Loucy (cell line): Measurements from ENCODE around the gene NLRP6.
A peak's percentile ranks its signal among the peaks of the same experiment; 100 is the strongest.

Source experiments
- H2AFZ ChIP-seq: fragments of 200-600 bp; sonication (generic); 2 replicates; pipeline ENCODE4 v1.6.0; 2016; ENCODE audit warnings: antibody characterized with exemption, mild to moderate bottlenecking, low read length, moderate library complexity
- H3F3A ChIP-seq: fragments of 200-600 bp; 2 replicates; pipeline ENCODE4 v1.6.0; 2016; ENCODE audit warnings: antibody characterized with exemption, low read depth, mild to moderate bottlenecking
- H3K27me3 ChIP-seq: fragments of 200-600 bp; sonication (generic); 2 replicates; pipeline ENCODE4 v1.6.1; 2014; ENCODE audit warnings: low read length, mild to moderate bottlenecking; ENCODE audit not compliant: insufficient read depth, poor library complexity, severe bottlenecking
- H3K36me3 ChIP-seq: fragments of 200-600 bp; sonication (generic); 2 replicates; pipeline ENCODE4 v1.6.1; 2016; ENCODE audit warnings: low read length; ENCODE audit not compliant: insufficient read depth
- H3K4me1 ChIP-seq: fragments of 200-600 bp; sonication (generic); 2 replicates; pipeline ENCODE4 v1.5.1; 2014; ENCODE audit warnings: low read length, mild to moderate bottlenecking; ENCODE audit not compliant: insufficient read depth, poor library complexity, severe bottlenecking
- H3K4me2 ChIP-seq: fragments of 200-600 bp; sonication (generic); 2 replicates; pipeline ENCODE4 v1.6.0; 2014; ENCODE audit warnings: antibody characterized with exemption, low read length, low read depth, mild to moderate bottlenecking; ENCODE audit not compliant: poor library complexity, severe bottlenecking
- H3K4me3 ChIP-seq: fragments of 200-600 bp; sonication (generic); 2 replicates; pipeline ENCODE4 v1.5.1; 2014; ENCODE audit warnings: low read length, mild to moderate bottlenecking, mixed read lengths; ENCODE audit not compliant: poor library complexity, severe bottlenecking
- H3K79me2 ChIP-seq: fragments of 200-600 bp; sonication (generic); 2 replicates; pipeline ENCODE4 v1.6.1; 2014; ENCODE audit warnings: low read length; ENCODE audit not compliant: insufficient read depth
- H3K9ac ChIP-seq: fragments of 200-600 bp; sonication (generic); 2 replicates; pipeline ENCODE4 v1.6.0; 2014; ENCODE audit warnings: mild to moderate bottlenecking, low read depth, low read length, moderate library complexity; ENCODE audit not compliant: poor library complexity, severe bottlenecking
- H3K9me2 ChIP-seq: fragments of 200-600 bp; sonication (generic); replicated peaks from 2 replicates; pipeline ENCODE4 v1.6.1; 2016; ENCODE audit warnings: low read depth, low read length, mixed read lengths
- H3K9me3 ChIP-seq: fragments of 200-600 bp; sonication (generic); 2 replicates; pipeline ENCODE4 v1.6.1; 2014; ENCODE audit warnings: mild to moderate bottlenecking, antibody characterized with exemption, low read length, low read depth; ENCODE audit not compliant: insufficient read depth
- H4K20me1 ChIP-seq: fragments of 200-600 bp; sonication (generic); 2 replicates; pipeline ENCODE4 v1.6.0; 2014; ENCODE audit warnings: antibody characterized with exemption, low read length, mild to moderate bottlenecking; ENCODE audit not compliant: insufficient read depth, poor library complexity, severe bottlenecking
- EZH2phosphoT487 ChIP-seq: fragments of 200-600 bp; IDR thresholded peaks from 2 replicates; pipeline ENCODE4 v1.6.1; 2018; ENCODE audit warnings: antibody characterized with exemption, mild to moderate bottlenecking, moderate library complexity, borderline replicate concordance
- TF ChIP-seq, protein P1 (sequence below): fragments of 200-600 bp; sonication (generic); conservative IDR thresholded peaks from 2 replicates; pipeline ENCODE4 v1.5.1; 2014; ENCODE audit warnings: mild to moderate bottlenecking, antibody characterized with exemption, low read length

Gene NLRP6

DNA sequence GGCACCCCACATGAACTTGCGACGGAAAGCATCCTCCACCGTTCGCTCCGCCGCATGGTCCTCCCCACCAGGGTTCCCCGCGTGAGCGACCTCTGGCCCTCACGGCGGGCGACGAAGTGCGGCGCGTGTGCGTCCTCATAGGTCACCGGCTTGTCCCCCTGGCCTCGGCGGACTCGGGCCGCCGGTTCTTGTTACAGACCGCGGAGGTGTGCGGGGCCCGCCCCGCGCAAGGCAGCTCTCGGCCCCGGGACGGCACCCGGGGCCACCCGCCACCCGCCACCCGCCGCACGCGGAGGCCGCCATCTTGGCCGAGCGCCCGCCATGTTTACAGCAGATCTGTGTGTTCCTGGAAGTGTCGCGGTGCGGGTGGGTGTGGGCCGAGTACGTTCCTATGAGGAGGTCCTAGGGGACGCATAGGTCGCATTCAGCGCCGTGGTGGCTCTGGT lies 25.9 kb downstream of the NLRP6 start:
- TF ChIP-seq, protein P1, sequence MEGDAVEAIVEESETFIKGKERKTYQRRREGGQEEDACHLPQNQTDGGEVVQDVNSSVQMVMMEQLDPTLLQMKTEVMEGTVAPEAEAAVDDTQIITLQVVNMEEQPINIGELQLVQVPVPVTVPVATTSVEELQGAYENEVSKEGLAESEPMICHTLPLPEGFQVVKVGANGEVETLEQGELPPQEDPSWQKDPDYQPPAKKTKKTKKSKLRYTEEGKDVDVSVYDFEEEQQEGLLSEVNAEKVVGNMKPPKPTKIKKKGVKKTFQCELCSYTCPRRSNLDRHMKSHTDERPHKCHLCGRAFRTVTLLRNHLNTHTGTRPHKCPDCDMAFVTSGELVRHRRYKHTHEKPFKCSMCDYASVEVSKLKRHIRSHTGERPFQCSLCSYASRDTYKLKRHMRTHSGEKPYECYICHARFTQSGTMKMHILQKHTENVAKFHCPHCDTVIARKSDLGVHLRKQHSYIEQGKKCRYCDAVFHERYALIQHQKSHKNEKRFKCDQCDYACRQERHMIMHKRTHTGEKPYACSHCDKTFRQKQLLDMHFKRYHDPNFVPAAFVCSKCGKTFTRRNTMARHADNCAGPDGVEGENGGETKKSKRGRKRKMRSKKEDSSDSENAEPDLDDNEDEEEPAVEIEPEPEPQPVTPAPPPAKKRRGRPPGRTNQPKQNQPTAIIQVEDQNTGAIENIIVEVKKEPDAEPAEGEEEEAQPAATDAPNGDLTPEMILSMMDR: no peak
- no peak for TF ChIP-seq EZH2phosphoT487
- peaks cover 27% of the 10 kb centered on the region for H3K4me1 ChIP-seq
- H4K20me1 ChIP-seq: peaks cover 2% of the 10 kb centered on the region
- no peaks in the 10 kb centered on the region for H3K9me3 ChIP-seq
- H3K27me3 ChIP-seq: no peaks in the 10 kb centered on the region
- H3K9me2 ChIP-seq: no peaks in the 10 kb centered on the region
- H3K36me3 ChIP-seq: no peaks in the 10 kb centered on the region
- H3K79me2 ChIP-seq: peaks cover 34% of the 10 kb centered on the region
- H3K4me2 ChIP-seq: no peak overlapping the region
- H3F3A ChIP-seq: peaks cover 4% of the 10 kb centered on the region; the same call in 1 of the 2 replicates
- no peak overlapping the region for H3K9ac ChIP-seq
- no peak overlapping the region for H2AFZ ChIP-seq
- no peak overlapping the region for H3K4me3 ChIP-seq

DNA sequence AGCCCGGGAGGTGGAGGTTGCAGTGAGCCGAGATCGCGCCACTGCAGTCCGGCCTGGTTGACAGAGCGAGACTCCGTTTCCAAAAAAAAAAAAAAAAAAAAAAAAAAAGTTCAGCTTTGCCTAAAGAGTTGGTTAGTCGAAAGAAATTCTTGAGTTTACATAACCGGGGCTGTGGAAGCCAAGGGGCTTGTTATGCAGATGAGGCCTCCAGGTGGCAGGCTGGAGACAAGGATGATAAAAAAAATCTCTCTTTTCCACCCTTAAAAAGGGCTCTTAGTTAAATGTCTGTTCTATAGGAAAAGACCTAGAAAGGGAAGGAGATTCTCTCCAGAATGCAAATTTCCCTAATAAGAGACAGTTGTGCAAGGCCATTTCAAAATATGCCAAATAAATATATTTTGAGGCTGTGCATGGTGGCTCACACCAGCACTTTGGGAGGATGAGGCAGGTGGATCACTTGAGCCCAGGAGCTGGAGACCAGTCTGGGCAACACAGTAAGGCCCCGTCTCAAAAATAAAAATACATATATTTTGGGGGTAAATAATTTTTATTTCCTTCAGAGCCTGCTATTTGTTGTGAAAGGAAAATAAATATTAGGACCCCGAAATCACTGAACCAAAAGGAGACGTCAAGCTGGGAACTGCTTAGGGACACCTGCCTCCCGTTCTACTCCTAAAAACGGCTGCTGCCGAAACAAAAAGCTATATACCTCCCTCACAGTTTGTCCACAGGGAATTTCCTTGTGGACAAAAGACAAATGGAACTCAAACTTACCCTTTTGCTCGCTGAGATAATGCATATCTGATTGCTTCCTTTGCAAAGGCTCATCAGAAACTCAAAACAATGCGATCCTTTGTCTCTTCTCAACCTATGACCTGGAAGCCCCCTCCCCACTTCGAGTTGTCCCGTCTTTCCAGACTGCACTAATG lies 27.0 kb downstream of the NLRP6 start:
- H2AFZ ChIP-seq: no peak overlapping the region
- H3K27me3 ChIP-seq: no peaks in the 10 kb centered on the region
- peaks cover 45% of the 10 kb centered on the region for H3K79me2 ChIP-seq
- TF ChIP-seq, protein P1: peak; percentile 72
- TF ChIP-seq EZH2phosphoT487: no peak
- H3K4me1 ChIP-seq: peaks cover 30% of the 10 kb centered on the region
- H4K20me1 ChIP-seq: peaks cover 4% of the 10 kb centered on the region
- H3K36me3 ChIP-seq: no peaks in the 10 kb centered on the region
- H3K9ac ChIP-seq: peak overlapping the region; percentile 98
- H3K4me2 ChIP-seq: peak overlapping the region; percentile 26
- H3K9me2 ChIP-seq: no peaks in the 10 kb centered on the region
- no peaks in the 10 kb centered on the region for H3K9me3 ChIP-seq
- H3F3A ChIP-seq: peaks cover 4% of the 10 kb centered on the region; the same call in 1 of the 2 replicates
- no peak overlapping the region for H3K4me3 ChIP-seq

DNA sequence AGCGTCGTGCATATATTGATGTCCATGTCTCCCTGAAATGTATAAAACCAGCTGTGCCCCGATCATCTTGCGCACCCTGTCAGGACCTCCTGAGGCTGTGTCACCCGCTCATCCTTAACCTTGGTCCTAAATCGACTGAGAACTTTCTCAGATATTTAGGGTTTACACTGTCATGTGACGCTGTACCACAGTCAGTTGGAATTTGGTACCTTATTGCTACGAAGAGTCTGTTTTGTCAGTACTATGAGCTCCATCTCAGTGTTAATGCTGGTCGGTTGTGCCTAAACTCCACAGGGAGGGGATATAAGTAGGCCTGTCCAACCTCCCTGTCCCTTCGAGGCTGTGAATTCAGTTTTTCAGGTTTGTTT lies 27.6 kb downstream of the NLRP6 start:
- no peak overlapping the region for H3K4me2 ChIP-seq

More for the DNA sequence above, 27.6 kb downstream of the NLRP6 start:
- Histone ChIP-seq H3F3A (peaks cover 4% of the 10 kb centered on the region; the same call in 1 of the 2 replicates), H3K27me3 (no peaks in the 10 kb centered on the region), H3K9me3 (no peaks in the 10 kb centered on the region), H3K36me3 (no peaks in the 10 kb centered on the region), H3K4me3 (no peak overlapping the region), H2AFZ (no peak overlapping the region), H4K20me1 (peaks cover 4% of the 10 kb centered on the region), H3K9me2 (no peaks in the 10 kb centered on the region), H3K9ac (peak overlapping the region; percentile 98), H3K79me2 (peaks cover 45% of the 10 kb centered on the region), H3K4me1 (peaks cover 30% of the 10 kb centered on the region)
- TF ChIP-seq, protein P1: no peak
- no peak for TF ChIP-seq EZH2phosphoT487
